ENCODE results near the gene C12orf56.
"Not testable (repeated sequence)": the region's sequence is repeated elsewhere in the genome, so short reads cannot be mapped to it uniquely, and the experiment has no call there.

Gene C12orf56

DNA sequence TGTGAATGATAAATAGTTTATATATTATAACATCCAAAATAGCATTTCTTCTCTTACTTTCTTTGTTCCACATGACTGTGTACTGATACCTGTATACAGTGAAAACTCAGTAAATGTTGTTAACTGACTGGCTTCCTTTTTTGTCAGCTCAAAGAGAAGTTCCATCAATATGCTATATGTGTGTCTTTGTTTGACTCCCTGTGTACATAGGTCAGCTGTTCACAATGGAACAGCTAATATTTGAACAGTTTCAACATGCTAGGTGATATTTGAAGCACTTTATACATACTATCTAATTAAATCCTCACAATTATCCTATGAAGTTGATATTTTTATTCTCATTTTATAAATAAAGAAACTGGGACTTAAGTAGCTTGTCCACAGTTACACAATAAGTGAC is 153.2 kb downstream of the C12orf56 start:
- no peak for DNase-seq (ENCODE audit: low read depth in 2 of 2, low spot score in 1 of 2)

DNA sequence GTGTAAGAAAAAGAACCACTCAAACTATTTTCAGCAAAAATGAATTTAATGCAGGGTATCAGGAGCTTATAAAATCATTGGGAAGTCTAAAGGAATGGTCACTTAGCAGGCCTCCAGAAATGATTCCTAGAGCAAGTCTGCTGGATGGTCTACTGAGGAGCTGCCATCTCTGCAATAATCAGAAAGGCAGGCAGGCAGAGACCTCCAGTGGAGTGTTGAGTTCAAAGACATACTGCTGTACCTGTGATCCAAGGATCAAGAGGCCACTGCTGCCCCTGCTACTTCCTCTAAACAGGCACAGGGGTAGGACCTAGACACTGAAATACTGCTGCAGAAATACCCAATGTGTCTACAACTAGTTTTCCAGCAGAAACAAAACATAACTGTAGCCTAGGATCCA is 154.0 kb downstream of the C12orf56 start:
- DNase-seq (ENCODE audit: low read depth in 2 of 2, low spot score in 1 of 2) = no peak

DNA sequence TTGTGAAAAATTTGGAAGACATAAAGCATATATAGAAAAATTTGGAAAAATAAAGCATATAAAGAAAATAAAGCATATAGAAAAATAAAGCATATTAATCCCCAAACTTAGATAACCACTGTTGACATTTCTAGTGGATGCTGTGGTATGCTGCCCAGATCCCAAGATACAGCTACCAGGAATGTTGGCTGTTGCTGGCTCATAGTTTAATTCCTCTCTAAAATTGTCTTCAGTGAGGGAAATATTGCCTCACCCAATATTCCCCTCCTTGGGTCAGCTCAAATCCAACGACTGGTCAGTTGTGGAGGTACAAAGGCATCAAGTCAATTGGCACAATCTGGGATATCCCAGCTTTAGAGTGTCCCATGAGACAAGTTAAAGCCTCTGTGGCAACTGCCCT is 158.4 kb downstream of the C12orf56 start:
- no peak for DNase-seq (ENCODE audit: low read depth in 2 of 2, low spot score in 1 of 2)

DNA sequence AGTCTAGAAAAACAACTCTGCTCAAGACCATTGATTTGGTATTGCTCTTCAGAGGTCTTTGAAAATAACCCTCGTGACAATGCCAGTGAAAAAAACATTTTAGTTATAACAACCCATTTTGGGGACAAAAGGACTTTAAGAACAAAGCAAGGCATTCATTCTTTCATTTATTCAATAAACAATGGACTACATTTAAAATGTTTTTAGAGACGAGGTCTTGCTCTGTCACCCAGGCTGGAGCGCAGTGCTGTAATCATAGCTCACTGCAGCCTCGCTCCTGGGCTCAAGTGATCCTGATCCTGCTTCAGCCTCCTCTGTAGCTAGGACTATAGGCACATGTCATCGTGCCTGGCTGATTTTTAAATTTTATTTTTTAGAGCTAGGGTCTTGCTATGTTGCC is 160.8 kb downstream of the C12orf56 start:
- no peak for DNase-seq (ENCODE audit: low read depth in 2 of 2, low spot score in 1 of 2)

DNA sequence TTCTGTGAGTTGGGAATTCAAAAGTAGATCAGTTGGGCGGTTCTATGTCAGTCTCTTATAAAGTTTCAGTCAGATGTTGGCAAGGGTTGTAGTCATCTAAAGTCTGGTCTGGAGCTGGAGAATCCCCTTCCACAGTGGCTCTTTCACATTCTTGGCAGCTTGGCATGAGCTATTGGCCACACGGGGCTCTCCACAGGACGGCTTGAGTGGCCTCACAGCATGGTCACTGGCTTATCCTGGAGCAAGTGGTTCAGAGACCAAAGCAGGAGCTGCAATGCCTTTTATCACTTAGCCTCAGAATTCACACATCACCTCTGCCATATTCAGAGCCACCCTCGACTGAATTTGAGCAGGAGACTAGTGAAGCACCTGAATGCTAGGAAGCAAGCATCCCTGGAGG is 161.3 kb downstream of the C12orf56 start:
- DNase-seq (ENCODE audit: low read depth in 2 of 2, low spot score in 1 of 2) = no peak

DNA sequence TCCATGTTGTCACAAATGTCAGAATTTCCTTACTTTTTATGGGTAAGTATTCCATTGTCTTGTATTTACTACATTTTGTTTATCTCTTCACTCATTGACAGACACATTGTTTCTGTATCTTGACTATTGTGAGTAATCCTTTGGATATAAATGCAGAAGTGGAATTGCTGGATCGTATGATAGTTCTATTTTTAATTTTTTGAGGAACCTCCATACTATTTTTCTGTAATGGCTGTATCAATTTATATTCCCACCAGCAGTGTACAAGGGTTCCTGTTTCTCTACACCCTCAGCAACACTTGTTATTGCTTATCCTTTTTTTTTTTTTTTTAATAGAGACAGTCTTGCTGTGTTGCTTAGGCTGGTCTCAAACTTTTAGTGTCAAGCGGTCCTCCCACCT is 164.9 kb downstream of the C12orf56 start:
- no peak for DNase-seq (ENCODE audit: low read depth in 2 of 2, low spot score in 1 of 2)

DNA sequence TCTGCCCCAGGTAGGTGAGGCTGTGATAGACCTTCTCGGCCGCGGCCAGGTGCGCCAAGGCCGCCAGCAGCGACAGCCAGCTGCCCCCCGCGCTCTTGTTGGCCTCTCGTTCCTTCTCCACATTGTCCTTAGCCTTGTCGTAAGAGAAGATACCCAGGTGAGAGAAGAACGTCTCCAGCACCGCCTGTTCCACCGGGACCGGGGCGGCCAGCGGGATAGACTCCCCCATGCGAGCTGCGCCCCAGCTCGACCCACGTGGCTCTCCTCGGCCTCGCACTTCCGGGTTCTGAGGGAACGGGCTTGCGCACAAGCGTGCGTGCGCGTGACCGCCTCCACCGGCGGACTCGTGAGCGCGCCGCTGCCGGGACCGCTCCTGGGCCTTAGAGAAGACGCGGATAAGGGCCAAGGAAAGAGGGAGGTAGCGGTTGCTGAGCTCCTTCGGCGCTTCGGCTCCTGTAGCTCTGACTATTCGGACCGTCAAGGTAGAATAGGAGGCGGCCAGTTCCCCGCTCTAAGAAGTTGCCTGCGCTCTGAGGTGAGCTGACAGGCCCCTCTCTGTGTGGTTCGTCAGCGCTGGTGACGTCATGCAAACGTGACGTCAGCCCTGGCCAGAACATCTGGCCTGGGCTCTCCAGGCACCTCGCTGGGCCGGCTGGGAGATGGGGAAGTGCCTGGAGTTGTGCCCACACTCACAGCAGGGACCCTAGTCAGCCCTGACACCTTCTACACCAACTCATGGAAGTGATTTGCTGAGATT is 168.4 kb downstream of the C12orf56 start, which contains the start of gene KICS2:
TSS of gene KICS2 (minus strand) at position 288 of the 757 bp plus-strand sequence. CDS start at position 229, 59 bp downstream.
- peak; percentile 74 to 82 for DNase-seq (ENCODE audit: low read depth in 2 of 2, low spot score in 1 of 2)

DNA sequence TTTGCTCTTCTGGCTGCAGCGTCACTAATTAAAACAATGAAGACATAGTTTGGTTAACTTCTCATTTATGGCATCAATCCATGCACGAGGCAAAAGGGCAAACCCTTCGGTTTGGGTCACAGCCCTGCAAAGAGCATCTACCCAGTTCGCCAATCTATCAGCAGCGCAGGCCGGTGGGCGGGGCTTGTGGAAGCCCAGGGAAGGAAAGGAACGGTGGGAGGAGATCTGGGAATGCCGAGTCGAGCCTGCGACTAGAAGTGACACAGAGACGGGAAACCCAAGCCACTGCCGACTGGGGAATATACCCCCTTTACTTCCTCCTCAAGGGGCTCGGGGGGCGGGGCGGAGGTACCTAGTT is 168.9 kb downstream of the C12orf56 start:
- peak; percentile 28 to 38 for DNase-seq (ENCODE audit: low read depth in 2 of 2, low spot score in 1 of 2)

DNA sequence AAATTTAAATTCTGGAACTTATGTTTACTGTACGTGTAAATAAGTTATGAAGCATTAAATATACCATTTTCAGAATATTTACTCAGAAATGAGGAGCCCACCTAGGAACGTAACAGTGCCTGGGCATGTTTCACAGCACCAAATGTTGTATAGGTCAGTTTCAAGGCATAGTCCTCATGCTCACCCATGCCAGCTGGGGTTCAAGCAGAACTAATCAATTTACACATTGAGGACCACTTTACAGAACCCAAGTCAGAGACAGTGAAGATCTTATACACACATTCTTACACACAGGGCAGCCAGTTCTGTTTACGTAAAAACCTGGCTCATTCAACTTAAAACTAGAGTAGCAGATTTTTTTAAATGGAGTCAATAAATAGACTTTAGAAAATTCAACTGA is 170.5 kb downstream of the C12orf56 start:
- no peak for DNase-seq (ENCODE audit: low read depth in 2 of 2, low spot score in 1 of 2)

DNA sequence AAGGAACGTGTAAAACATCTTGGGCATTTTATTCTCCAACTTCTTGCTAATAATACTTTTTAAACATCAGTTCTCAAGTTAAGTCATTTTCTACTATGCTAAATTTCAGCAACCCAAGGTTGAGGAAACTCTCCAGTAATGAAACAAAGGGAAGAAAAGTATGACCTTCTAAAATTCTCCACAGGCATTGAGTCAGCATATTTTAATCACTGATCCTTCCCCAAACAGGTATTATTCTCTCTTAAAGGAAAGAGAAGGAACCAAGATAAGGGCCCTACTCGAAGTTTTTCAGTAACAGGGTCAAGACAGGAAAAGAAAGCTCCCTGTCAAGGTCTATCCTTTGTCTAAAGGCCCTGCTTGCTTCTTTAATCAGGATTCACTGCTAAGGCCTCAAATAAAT is 171.4 kb downstream of the C12orf56 start:
- DNase-seq (ENCODE audit: low read depth in 2 of 2, low spot score in 1 of 2) = no peak

DNA sequence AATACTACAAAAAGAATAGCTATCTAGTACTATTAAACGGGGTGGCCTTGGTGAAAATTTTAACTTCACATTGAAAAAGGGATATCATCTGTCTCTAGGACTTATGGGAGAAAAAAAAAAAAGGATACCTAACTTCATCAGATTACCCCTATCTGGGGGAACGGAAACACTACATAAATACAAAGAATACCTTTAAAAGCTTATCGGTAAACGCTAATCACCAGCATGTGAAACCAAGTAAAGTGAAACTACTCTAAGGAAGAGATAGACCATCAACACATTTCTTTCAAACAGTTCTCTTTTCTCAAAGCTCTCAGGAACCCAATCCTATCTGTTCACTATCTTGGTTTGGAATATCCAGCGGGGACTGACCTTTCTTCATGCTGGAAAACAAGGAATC is 172.0 kb downstream of the C12orf56 start:
- no peak for DNase-seq (ENCODE audit: low read depth in 2 of 2, low spot score in 1 of 2)

DNA sequence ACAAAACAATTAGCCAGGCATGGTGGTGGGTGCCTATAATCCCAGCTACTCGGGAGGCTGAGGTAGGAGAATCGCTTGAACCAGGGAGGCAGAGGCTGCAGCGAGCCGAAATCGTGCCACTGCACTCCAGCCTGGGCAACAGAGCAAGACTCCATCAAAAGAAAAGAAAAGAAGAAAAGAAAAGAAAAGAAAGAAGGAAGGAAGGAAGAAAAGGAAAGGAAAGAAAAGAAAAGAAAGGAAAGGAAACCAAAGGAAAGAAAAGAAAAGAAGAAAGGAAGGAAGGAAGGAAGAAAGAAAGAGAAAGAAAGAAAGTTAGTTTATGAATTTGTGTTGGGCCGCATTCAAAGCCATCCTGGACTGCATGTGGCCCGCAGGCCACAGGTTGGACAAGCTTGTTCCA is 172.9 kb downstream of the C12orf56 start:
- DNase-seq (ENCODE audit: low read depth in 2 of 2, low spot score in 1 of 2) = not testable (repeated sequence)

DNA sequence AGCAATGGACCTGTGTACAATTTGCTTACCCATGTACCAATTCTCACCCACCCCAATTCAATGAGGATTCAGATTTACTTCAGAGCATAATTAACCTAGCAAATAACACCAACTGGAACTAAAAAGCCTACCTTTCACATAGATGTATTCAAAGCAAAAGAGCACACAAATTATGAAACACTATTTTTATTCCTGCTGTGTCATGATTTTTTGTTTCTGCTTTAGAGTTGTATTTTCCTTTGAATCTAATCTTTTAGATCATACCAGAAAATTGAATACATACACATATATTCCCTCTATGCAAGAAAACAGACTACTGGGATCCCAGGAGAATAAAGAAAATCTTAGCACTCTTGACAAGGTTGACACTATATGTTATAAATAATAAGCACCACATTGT is 174.3 kb downstream of the C12orf56 start:
- DNase-seq (ENCODE audit: low read depth in 2 of 2, low spot score in 1 of 2) = no peak

Measured in stimulated activated CD8-positive, alpha-beta memory T cell treated with anti-CD3 and anti-CD28 coated beads, Interleukin-4, amount 100 ng/mL, for 4 hours (primary cell).